Measurements from ENCODE around the gene MAP2K1.

The MAP2K1 gene

DNA sequence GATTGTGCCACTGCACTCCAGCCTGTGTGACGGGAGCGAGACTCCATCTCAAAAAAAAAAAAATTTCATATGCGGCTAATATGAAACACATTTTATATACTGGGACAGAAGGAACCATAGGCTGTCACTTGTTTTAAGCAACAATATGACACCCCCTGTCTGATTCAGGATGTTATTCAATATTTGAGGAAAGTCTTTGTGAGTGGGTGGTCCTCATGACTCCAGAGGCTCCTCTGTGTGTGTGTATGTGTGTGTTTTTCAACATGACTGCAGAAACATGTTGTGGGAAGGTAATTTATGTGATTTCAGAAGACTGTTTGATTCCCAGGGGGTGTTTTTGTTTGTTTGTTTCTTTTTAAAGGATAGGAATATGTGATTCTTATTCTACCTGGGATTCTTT is 32.8 kb downstream of the MAP2K1 start:
- in situ Hi-C loops (cut with MboI; ENCODE audit: low sequenced_read_pairs, unreplicated experiment) = no loop called here
- DNase-seq (ENCODE audit: low spot score) = no peak
- TF ChIP-seq, protein P1, sequence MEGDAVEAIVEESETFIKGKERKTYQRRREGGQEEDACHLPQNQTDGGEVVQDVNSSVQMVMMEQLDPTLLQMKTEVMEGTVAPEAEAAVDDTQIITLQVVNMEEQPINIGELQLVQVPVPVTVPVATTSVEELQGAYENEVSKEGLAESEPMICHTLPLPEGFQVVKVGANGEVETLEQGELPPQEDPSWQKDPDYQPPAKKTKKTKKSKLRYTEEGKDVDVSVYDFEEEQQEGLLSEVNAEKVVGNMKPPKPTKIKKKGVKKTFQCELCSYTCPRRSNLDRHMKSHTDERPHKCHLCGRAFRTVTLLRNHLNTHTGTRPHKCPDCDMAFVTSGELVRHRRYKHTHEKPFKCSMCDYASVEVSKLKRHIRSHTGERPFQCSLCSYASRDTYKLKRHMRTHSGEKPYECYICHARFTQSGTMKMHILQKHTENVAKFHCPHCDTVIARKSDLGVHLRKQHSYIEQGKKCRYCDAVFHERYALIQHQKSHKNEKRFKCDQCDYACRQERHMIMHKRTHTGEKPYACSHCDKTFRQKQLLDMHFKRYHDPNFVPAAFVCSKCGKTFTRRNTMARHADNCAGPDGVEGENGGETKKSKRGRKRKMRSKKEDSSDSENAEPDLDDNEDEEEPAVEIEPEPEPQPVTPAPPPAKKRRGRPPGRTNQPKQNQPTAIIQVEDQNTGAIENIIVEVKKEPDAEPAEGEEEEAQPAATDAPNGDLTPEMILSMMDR (IDR thresholded peaks at IDR 0.05; ENCODE audit: borderline replicate concordance, control extremely low read depth, extremely low read depth, insufficient read depth, missing control alignments) = no peak

DNA sequence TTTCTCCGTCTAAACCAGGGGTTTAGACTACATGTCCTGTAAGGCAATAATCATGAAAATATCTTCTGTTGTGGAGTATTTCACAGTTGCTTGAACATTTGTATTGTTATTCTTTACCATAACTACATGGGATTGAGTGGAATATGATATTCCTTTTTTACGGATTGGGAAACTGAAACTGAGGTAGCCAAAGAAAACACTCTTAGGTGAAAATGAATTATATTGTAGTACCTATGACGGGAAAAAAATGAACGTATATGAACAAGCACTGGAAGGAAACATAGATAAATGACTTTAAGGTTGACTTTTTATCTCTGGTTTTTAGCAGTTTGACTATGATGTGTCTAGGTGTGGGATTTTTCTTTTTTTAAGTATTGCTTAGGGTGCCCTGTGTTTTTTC is 35.6 kb downstream of the MAP2K1 start:
- TF ChIP-seq, protein P1 (IDR thresholded peaks at IDR 0.05; ENCODE audit: borderline replicate concordance, control extremely low read depth, extremely low read depth, insufficient read depth, missing control alignments) = no peak
- in situ Hi-C loops (cut with MboI; ENCODE audit: low sequenced_read_pairs, unreplicated experiment) = no loop called here
- no peak for DNase-seq (ENCODE audit: low spot score)

DNA sequence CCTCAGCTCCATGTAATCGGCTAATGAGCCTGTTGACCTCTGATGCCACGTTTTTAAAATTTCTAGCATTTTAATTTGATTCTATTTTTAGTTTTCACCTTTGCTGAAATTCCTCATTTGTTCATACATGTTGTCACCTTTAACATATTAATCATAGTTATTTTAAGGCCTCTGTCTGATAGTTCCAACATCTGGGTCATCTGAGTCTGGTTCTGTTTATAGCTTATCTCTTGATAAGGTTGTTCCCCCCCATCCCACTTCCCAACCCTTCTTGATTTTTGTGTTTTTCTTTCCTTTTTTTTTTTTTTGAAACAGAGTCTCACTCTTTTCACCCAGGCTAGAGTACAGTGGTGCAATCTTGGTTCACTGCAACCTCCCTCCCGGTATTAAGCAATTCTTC is 36.4 kb downstream of the MAP2K1 start:
- TF ChIP-seq, protein P1 (IDR thresholded peaks at IDR 0.05; ENCODE audit: borderline replicate concordance, control extremely low read depth, extremely low read depth, insufficient read depth, missing control alignments) = no peak
- in situ Hi-C loops (cut with MboI; ENCODE audit: low sequenced_read_pairs, unreplicated experiment) = no loop called here
- DNase-seq (ENCODE audit: low spot score) = no peak

DNA sequence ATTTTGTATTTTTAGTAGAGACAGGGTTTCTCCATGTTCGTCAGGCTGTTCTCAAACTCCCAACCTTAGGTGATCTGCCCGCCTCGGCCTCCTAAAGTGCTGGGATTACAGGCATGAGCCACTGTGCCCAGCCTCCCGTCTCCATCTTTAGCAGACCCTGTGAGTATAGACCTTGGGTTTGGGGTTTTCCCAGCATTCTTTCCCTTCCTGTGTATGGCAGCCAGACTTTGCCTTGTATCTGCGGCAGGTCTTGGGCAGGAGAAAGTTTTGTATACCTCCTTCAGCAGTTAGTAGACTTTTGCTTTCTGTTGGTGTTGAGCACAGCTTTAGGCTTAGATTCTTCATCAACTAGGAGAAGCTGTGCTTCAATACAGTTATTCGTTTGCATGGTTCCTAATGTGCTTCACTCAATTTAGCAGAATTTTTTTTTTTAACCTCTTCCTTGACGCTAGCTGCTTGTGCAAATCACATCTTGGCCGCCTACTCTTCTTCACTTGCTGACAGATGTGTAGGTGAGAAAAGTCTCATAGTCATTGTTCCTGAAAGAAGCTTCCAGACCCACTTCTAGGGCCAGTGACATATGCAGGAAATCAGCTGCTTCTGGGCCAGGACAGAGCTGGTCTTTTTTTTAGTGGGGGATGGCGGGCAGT is 38.4 kb downstream of the MAP2K1 start:
- DNase-seq (ENCODE audit: low spot score) = peak; percentile 54
- TF ChIP-seq, protein P1 (IDR thresholded peaks at IDR 0.05; ENCODE audit: borderline replicate concordance, control extremely low read depth, extremely low read depth, insufficient read depth, missing control alignments) = no peak
- in situ Hi-C loops (cut with MboI; ENCODE audit: low sequenced_read_pairs, unreplicated experiment) = no loop called here

DNA sequence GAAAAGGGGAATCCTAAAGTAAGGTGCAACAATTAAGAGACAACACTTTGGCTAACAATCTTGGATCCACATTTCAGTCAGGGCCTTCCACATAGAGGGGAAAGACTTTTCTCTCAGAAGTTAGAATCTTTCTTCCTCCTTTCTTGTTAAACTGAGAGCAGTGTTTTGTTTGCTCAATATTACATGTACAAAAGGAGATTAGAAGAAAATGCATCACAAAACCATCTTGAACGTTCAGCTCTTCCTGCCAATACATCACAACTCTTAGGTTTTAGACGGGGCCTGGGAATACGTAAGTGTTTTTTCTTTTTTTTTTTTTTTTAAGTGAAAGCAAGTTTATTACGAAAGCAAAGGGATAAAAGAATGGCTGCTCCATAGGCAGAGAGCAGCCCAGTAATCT is 39.1 kb downstream of the MAP2K1 start:
- DNase-seq (ENCODE audit: low spot score) = no peak
- in situ Hi-C loops (cut with MboI; ENCODE audit: low sequenced_read_pairs, unreplicated experiment) = no loop called here

DNA sequence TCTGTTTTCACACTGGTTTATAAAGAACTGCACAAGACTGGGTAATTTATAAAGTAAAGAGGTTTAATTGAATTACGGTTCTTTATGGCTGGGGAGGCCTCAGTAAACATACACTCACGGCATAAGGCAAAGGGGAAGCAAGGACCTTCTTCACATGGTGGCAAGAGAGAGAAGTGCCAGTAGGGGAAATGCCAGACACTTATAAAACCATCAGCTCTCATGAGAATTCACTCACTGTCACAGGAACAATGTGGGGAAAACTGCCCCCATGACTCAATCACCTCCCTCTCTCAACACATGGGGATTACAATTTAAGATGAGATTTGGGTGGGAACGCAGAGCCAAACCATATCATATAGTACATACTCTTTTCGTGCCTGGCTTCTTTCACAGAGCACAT is 42.4 kb downstream of the MAP2K1 start:
- TF ChIP-seq, protein P1 (IDR thresholded peaks at IDR 0.05; ENCODE audit: borderline replicate concordance, control extremely low read depth, extremely low read depth, insufficient read depth, missing control alignments) = no peak
- in situ Hi-C loops (cut with MboI; ENCODE audit: low sequenced_read_pairs, unreplicated experiment) = no loop called here
- no peak for DNase-seq (ENCODE audit: low spot score)

More for the DNA sequence above, 39.1 kb downstream of the MAP2K1 start:
- TF ChIP-seq, protein P1 (IDR thresholded peaks at IDR 0.05; ENCODE audit: borderline replicate concordance, control extremely low read depth, extremely low read depth, insufficient read depth, missing control alignments) = no peak

Measured in GM13976 (cell line).